H9 (cell line): Measurements from ENCODE around the gene CAMLG. TPM values are rescaled to one million over a fixed set of nuclear protein-coding genes. Genes with fewer than 3 reads are reported as not detected.

ENCODE experiments used
- DNase-seq: peaks from one replicate; pipeline ENCODE4 v3.0.0-alpha.2; 2017
- H2AFZ ChIP-seq: one replicate; pipeline ENCODE4 v1.6.1; 2013; ENCODE audit warnings: mild to moderate bottlenecking, low read length, control low read depth, moderate library complexity
- H2AK5ac ChIP-seq: 2 replicates; pipeline ENCODE4 v1.6.1; 2013; ENCODE audit warnings: low read length, control low read depth, mixed read lengths; ENCODE audit not compliant: insufficient read length
- H2BK120ac ChIP-seq: one replicate; pipeline ENCODE4 v1.6.1; 2013; ENCODE audit warnings: low read depth, mild to moderate bottlenecking, low read length, control low read depth, inconsistent platforms; ENCODE audit not compliant: poor library complexity, severe bottlenecking
- H2BK12ac ChIP-seq: 2 replicates; pipeline ENCODE4 v1.6.1; 2013; ENCODE audit warnings: low read length, control low read depth, mixed read lengths, low read depth; ENCODE audit not compliant: insufficient read length
- H2BK15ac ChIP-seq: 2 replicates; pipeline ENCODE4 v1.6.1; 2013; ENCODE audit warnings: low read depth, low read length, control low read depth
- H2BK20ac ChIP-seq: one replicate; pipeline ENCODE4 v1.6.1; 2013; ENCODE audit warnings: low read depth, mild to moderate bottlenecking, low read length, control low read depth, inconsistent platforms; ENCODE audit not compliant: poor library complexity, severe bottlenecking
- H2BK5ac ChIP-seq: 2 replicates; pipeline ENCODE4 v1.6.1; 2013; ENCODE audit warnings: low read length, control low read depth, mixed read lengths; ENCODE audit not compliant: insufficient read length
- H3K14ac ChIP-seq: 2 replicates; pipeline ENCODE4 v1.6.1; 2013; ENCODE audit warnings: low read length, control low read depth; ENCODE audit not compliant: insufficient read depth
- H3K18ac ChIP-seq: 2 replicates; pipeline ENCODE4 v1.6.1; 2013; ENCODE audit warnings: low read depth, mild to moderate bottlenecking, mixed read lengths, low read length, control low read depth; ENCODE audit not compliant: insufficient read length
- H3K23ac ChIP-seq: 2 replicates; pipeline ENCODE4 v1.6.1; 2013; ENCODE audit warnings: low read length, control low read depth, mixed read lengths, low read depth; ENCODE audit not compliant: insufficient read length
- H3K23me2 ChIP-seq: 2 replicates; pipeline ENCODE4 v1.6.1; 2013; ENCODE audit warnings: low read depth, mild to moderate bottlenecking, mixed read lengths, low read length, control low read depth; ENCODE audit not compliant: insufficient read length, poor library complexity, severe bottlenecking
- H3K27ac ChIP-seq: 2 replicates; pipeline ENCODE4 v1.5.1; 2013; ENCODE audit warnings: low read length, control low read depth, mixed read lengths, low read depth; ENCODE audit not compliant: insufficient read length
- H3K27me3 ChIP-seq: 2 replicates; pipeline ENCODE4 v1.6.1; 2013; ENCODE audit warnings: low read length, control low read depth, inconsistent platforms; ENCODE audit not compliant: insufficient read depth
- H3K4ac ChIP-seq: 2 replicates; pipeline ENCODE4 v1.6.1; 2013; ENCODE audit warnings: low read depth, mild to moderate bottlenecking, control low read depth, inconsistent platforms, low read length, moderate library complexity
- H3K4me1 ChIP-seq: 2 replicates; pipeline ENCODE4 v1.6.1; 2013; ENCODE audit warnings: low read length, control low read depth, inconsistent platforms; ENCODE audit not compliant: insufficient read depth
- H3K4me2 ChIP-seq: 2 replicates; pipeline ENCODE4 v1.6.1; 2013; ENCODE audit warnings: low read length, control low read depth, mixed read lengths; ENCODE audit not compliant: insufficient read length, insufficient read depth
- H3K56ac ChIP-seq: 2 replicates; pipeline ENCODE4 v1.6.1; 2013; ENCODE audit warnings: low read depth, mild to moderate bottlenecking, mixed read lengths, low read length, control low read depth; ENCODE audit not compliant: insufficient read length
- H3K79me1 ChIP-seq: 2 replicates; pipeline ENCODE4 v1.6.1; 2013; ENCODE audit warnings: low read depth, mild to moderate bottlenecking, moderate library complexity, low read length, control low read depth, inconsistent platforms; ENCODE audit not compliant: insufficient read depth, poor library complexity, severe bottlenecking
- H3K79me2 ChIP-seq: 2 replicates; pipeline ENCODE4 v1.6.1; 2013; ENCODE audit warnings: low read length, control low read depth, inconsistent platforms; ENCODE audit not compliant: insufficient read depth
- H3K9ac ChIP-seq: 2 replicates; pipeline ENCODE4 v1.6.1; 2013; ENCODE audit warnings: low read length, control low read depth, mixed read lengths; ENCODE audit not compliant: insufficient read length; ENCODE audit errors: extremely low read depth
- H3K9me3 ChIP-seq: one replicate; pipeline ENCODE4 v1.6.1; 2013; ENCODE audit warnings: low read depth, low read length, inconsistent platforms; ENCODE audit not compliant: control insufficient read depth
- H3T11ph ChIP-seq: one replicate; pipeline ENCODE4 v1.6.1; 2013; ENCODE audit warnings: mild to moderate bottlenecking, low read length, control low read depth, inconsistent platforms
- H4K20me1 ChIP-seq: one replicate; pipeline ENCODE4 v1.6.1; 2013; ENCODE audit not compliant: control insufficient read depth, insufficient read length, insufficient read depth
- H4K5ac ChIP-seq: 2 replicates; pipeline ENCODE4 v1.6.1; 2013; ENCODE audit warnings: low read depth, mild to moderate bottlenecking, mixed read lengths, low read length, control low read depth; ENCODE audit not compliant: insufficient read length
- H4K8ac ChIP-seq: replicated peaks from 2 replicates; pipeline ENCODE4 v1.6.1; 2013; ENCODE audit warnings: low read length, control low read depth, mixed read lengths, low read depth; ENCODE audit not compliant: insufficient read length
- H4K91ac ChIP-seq: 2 replicates; pipeline ENCODE4 v1.6.1; 2013; ENCODE audit warnings: low read depth, mild to moderate bottlenecking, moderate library complexity, mixed read lengths, low read length, control low read depth; ENCODE audit not compliant: insufficient read length
- H3K27ac Mint-ChIP-seq, 3 experiments: 2 replicates in 2 of 3; 3 replicates in 1 of 3; pipeline ENCODE4 v1.8.0; 2020 to 2021; ENCODE audit warnings: mixed read lengths in 3 of 3, mild to moderate bottlenecking in 1 of 3, moderate library complexity in 1 of 3
- H3K27me3 Mint-ChIP-seq: 2 replicates; pipeline ENCODE4 v1.8.0; 2021; ENCODE audit warnings: low read depth, mild to moderate bottlenecking, moderate library complexity, mixed read lengths
- H3K36me3 Mint-ChIP-seq, 3 experiments: 2 replicates in 2 of 3; 3 replicates in 1 of 3; pipeline ENCODE4 v1.8.0; 2020 to 2021; ENCODE audit warnings: low read depth in 3 of 3, mixed read lengths in 3 of 3; ENCODE audit not compliant: insufficient read depth in 1 of 3
- H3K4me1 Mint-ChIP-seq, 2 experiments: 2 replicates each; pipeline ENCODE4 v1.8.0; 2020; ENCODE audit warnings: mixed read lengths in 2 of 2
- H3K4me3 Mint-ChIP-seq, 2 experiments: 2 replicates in 1 of 2; 3 replicates in 1 of 2; pipeline ENCODE4 v1.8.0; 2020 to 2021; ENCODE audit warnings: mild to moderate bottlenecking in 2 of 2, mixed read lengths in 2 of 2, moderate library complexity in 1 of 2
- H3K9me3 Mint-ChIP-seq, 2 experiments: 2 replicates in 1 of 2; 3 replicates in 1 of 2; pipeline ENCODE4 v1.8.0; 2020; ENCODE audit warnings: mild to moderate bottlenecking in 2 of 2, mixed read lengths in 2 of 2, moderate library complexity in 1 of 2
- CTCF ChIP-seq: fragments of 200-600 bp; sonication (generic); conservative IDR thresholded peaks from 3 replicates; pipeline ENCODE4 v1.8.0; 2021; ENCODE audit warnings: antibody characterized with exemption, mild to moderate bottlenecking
- total RNA-seq: library from RNA; stranded (reverse); gene quantifications from 2 replicates; pipeline ENCODE4 v1.2.1, GENCODE V29; 2021

The CAMLG gene
- total RNA-seq, 1 experiment from 2014 or later = 33.1 TPM

GRCh38 chr5:134692722-134693121, 45.6 kb upstream of the CAMLG start:
- no peak overlapping the region for H2AK5ac ChIP-seq
- DNase-seq = no peak
- H3K27me3 Mint-ChIP-seq = no peaks in the 10 kb centered on the region
- no peaks in the 10 kb centered on the region for H3K79me1 ChIP-seq
- H4K20me1 ChIP-seq = no peaks in the 10 kb centered on the region
- no peak overlapping the region for H3T11ph ChIP-seq
- no peak overlapping the region for H2BK20ac ChIP-seq
- H3K23ac ChIP-seq = no peak overlapping the region
- no peak overlapping the region for H2BK5ac ChIP-seq
- H3K56ac ChIP-seq = no peak overlapping the region
- H2BK120ac ChIP-seq = no peak overlapping the region
- no peak overlapping the region for H3K4ac ChIP-seq
- H4K5ac ChIP-seq = no peak overlapping the region
- H4K8ac ChIP-seq = no peak overlapping the region
- H2BK15ac ChIP-seq = no peak overlapping the region
- H3K27me3 ChIP-seq = no peaks in the 10 kb centered on the region
- H3K4me1 ChIP-seq = no peaks in the 10 kb centered on the region
- no peak overlapping the region for H3K27ac ChIP-seq
- H3K79me2 ChIP-seq = no peaks in the 10 kb centered on the region
- no peak overlapping the region for H3K4me2 ChIP-seq
- H3K4me3 Mint-ChIP-seq = no peak overlapping the region
- H3K23me2 ChIP-seq = no peaks in the 10 kb centered on the region
- no peaks in the 10 kb centered on the region for H3K9me3 Mint-ChIP-seq
- peaks cover 34 to 72% (median 61%) of the 10 kb centered on the region in 3 experiments for H3K36me3 Mint-ChIP-seq
- TF ChIP-seq CTCF = no peak
- no peaks in the 10 kb centered on the region for H3K9me3 ChIP-seq
- H4K91ac ChIP-seq = no peak overlapping the region
- H3K18ac ChIP-seq = no peak overlapping the region
- H3K9ac ChIP-seq = no peak overlapping the region
- H2BK12ac ChIP-seq = no peak overlapping the region
- no peak overlapping the region for H3K27ac Mint-ChIP-seq
- no peak overlapping the region for H2AFZ ChIP-seq
- no peak overlapping the region for H3K14ac ChIP-seq
- H3K4me1 Mint-ChIP-seq = no peaks in the 10 kb centered on the region
